Measurements from ENCODE around the gene SCN5A. TPM values are rescaled to one million over a fixed set of nuclear protein-coding genes. Genes with fewer than 3 reads are reported as not detected.

Gene SCN5A
- total RNA-seq = 0.21 to 0.25 TPM (median 0.24 TPM) in 3 replicates
- long read RNA-seq = 0 reads

DNA sequence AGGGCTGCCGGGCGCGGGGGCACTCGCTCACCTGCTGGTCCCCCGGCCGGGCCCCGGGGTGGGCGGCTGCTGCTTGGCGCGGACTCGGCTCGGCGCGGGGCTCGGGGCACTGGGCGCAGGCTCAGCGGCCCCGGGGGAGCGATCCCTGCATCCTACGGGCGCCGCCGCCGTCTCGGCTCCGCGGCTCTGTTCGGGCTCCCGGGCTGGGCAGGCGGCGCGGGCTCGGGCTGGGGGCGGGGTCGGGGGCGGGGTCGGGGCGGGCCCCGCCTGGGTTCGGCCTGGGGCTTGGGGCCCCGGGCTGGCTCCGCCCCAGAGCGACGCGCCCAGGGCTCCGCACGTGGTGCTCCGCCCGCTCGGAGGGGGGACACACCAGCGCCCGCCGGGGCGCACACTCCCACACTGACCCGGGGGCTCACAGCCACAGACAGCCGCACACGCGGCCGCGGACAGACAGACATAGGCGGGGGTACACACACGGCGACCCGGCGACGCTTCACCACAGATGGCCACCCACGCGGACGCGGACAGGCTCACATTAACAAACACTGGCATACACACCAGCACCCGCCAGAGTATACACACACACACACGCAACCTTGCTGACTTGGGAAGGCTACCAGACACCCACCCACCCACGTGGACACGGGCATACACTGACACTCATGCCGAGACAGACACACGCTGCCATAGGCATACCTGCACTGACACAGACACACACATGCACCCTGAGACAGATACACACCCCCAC is at the start of gene SCN5A:
SCN5A (minus strand) TSS at position 188 of the 748 bp plus-strand sequence. CDS start 16,380 bp downstream, outside the sequence.
- no peak for DNase-seq (ENCODE audit: low spot score)
- TF ChIP-seq, protein P1, sequence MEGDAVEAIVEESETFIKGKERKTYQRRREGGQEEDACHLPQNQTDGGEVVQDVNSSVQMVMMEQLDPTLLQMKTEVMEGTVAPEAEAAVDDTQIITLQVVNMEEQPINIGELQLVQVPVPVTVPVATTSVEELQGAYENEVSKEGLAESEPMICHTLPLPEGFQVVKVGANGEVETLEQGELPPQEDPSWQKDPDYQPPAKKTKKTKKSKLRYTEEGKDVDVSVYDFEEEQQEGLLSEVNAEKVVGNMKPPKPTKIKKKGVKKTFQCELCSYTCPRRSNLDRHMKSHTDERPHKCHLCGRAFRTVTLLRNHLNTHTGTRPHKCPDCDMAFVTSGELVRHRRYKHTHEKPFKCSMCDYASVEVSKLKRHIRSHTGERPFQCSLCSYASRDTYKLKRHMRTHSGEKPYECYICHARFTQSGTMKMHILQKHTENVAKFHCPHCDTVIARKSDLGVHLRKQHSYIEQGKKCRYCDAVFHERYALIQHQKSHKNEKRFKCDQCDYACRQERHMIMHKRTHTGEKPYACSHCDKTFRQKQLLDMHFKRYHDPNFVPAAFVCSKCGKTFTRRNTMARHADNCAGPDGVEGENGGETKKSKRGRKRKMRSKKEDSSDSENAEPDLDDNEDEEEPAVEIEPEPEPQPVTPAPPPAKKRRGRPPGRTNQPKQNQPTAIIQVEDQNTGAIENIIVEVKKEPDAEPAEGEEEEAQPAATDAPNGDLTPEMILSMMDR (IDR thresholded peaks at IDR 0.05) = no peak
- H3K4me3 Mint-ChIP-seq (ENCODE audit: unreplicated experiment) = peak within 1 kb of the TSS; percentile 57
- H3K9me3 Mint-ChIP-seq (ENCODE audit: low read depth) = peaks cover 4% of the 10 kb centered on the region
- H3K27me3 Mint-ChIP-seq (ENCODE audit: low read depth) = peaks cover 27% of the 10 kb centered on the region
- peaks cover 2% of the 10 kb centered on the region for H3K36me3 Mint-ChIP-seq (ENCODE audit: low read depth)
- H3K27ac Mint-ChIP-seq (ENCODE audit: unreplicated experiment) = no peak within 1 kb of the TSS
- H3K4me1 Mint-ChIP-seq (ENCODE audit: low read depth) = peaks cover 5% of the 10 kb centered on the region

DNA sequence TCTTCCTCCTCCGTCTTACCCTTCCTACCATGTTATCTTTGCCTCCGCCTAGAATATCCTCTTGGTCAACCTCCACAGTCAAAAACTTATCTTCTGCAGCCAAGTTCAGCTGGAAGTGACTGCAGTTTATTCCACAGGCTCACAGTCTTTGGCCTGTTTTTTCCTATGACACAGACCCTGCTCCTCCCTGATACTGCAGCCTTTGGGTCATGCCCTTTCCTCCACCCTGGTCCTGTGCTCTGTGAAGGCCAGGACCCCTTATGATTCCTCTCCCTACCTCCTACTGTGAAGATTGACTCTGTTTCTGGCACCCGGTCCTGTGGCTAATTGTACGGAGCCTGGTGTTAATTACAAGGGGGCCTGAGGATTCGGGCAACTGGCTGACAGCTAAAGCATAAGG is 49.3 kb upstream of the SCN5A start:
- peaks cover 9% of the 10 kb centered on the region for H3K27me3 Mint-ChIP-seq (ENCODE audit: low read depth)

DNA sequence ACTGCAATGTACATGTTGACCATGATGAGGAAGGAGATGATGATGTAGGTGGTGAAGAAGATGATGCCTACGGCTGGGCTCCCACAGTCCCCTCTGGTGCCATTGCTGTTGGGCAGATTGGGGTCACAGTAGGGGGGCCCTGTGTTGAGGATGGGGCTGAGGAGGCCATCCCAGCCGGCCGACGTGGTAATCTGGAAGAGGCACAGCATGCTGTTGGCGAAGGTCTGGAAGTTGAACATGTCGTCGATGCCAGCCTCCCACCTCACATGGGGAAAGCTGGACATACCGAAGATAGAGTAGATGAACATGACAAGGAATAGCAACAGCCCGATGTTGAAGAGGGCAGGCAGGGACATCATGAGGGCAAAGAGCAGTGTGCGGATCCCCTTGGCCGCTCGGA is 48.6 kb upstream of the SCN5A start:
- TF ChIP-seq, protein P1 (IDR thresholded peaks at IDR 0.05) = no peak
- Mint-ChIP-seq H3K4me1 (ENCODE audit: low read depth) (no peaks in the 10 kb centered on the region), H3K9me3 (ENCODE audit: low read depth) (no peaks in the 10 kb centered on the region), H3K4me3 (ENCODE audit: unreplicated experiment) (no peak overlapping the region), H3K36me3 (ENCODE audit: low read depth) (no peaks in the 10 kb centered on the region), H3K27me3 (ENCODE audit: low read depth) (peaks cover 9% of the 10 kb centered on the region), H3K27ac (ENCODE audit: unreplicated experiment) (no peak overlapping the region)
- no peak for DNase-seq (ENCODE audit: low spot score)

More for the DNA sequence above, 49.3 kb upstream of the SCN5A start:
- Mint-ChIP-seq H3K36me3 (ENCODE audit: low read depth) (no peaks in the 10 kb centered on the region), H3K4me1 (ENCODE audit: low read depth) (no peaks in the 10 kb centered on the region), H3K27ac (ENCODE audit: unreplicated experiment) (no peak overlapping the region), H3K9me3 (ENCODE audit: low read depth) (no peaks in the 10 kb centered on the region), H3K4me3 (ENCODE audit: unreplicated experiment) (no peak overlapping the region)
- TF ChIP-seq, protein P1 (IDR thresholded peaks at IDR 0.05) = no peak
- no peak for DNase-seq (ENCODE audit: low spot score)

DNA sequence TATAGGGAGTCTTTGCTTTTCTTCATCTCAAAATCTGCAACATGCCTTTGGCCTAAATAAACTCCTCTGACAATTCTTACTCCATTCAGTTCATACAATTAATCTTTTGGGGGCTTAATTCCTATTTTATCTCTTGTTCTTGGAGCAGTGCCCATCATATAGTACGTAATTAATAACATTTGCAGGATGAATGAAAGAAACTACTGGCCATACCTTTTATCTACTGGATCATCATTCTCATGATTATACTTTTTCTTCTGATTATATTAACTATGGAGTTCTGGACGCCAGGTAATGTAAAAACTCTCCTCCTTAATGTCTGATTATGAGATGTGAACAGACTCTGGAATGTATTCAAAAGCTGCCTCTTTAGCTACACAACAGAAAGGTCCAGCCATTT is 46.5 kb upstream of the SCN5A start:
- Mint-ChIP-seq H3K27ac (ENCODE audit: unreplicated experiment) (no peak overlapping the region), H3K4me1 (ENCODE audit: low read depth) (no peaks in the 10 kb centered on the region), H3K4me3 (ENCODE audit: unreplicated experiment) (no peak overlapping the region), H3K36me3 (ENCODE audit: low read depth) (no peaks in the 10 kb centered on the region), H3K27me3 (ENCODE audit: low read depth) (peaks cover 7% of the 10 kb centered on the region), H3K9me3 (ENCODE audit: low read depth) (no peaks in the 10 kb centered on the region)
- DNase-seq (ENCODE audit: low spot score) = no peak
- TF ChIP-seq, protein P1 (IDR thresholded peaks at IDR 0.05) = no peak

GRCh38 chr3:38690185-38690584 is 40.7 kb upstream of the SCN5A start:
- no peak for DNase-seq (ENCODE audit: low spot score)
- Mint-ChIP-seq H3K4me1 (ENCODE audit: low read depth) (no peaks in the 10 kb centered on the region), H3K27ac (ENCODE audit: unreplicated experiment) (no peak overlapping the region), H3K4me3 (ENCODE audit: unreplicated experiment) (no peak overlapping the region), H3K9me3 (ENCODE audit: low read depth) (no peaks in the 10 kb centered on the region), H3K36me3 (ENCODE audit: low read depth) (no peaks in the 10 kb centered on the region), H3K27me3 (ENCODE audit: low read depth) (peaks cover 6% of the 10 kb centered on the region)
- TF ChIP-seq, protein P1 (IDR thresholded peaks at IDR 0.05) = no peak

Measured in chondrocyte (in vitro differentiated cells).